Measurements from ENCODE around the gene GADD45B.

Gene GADD45B, protein sequence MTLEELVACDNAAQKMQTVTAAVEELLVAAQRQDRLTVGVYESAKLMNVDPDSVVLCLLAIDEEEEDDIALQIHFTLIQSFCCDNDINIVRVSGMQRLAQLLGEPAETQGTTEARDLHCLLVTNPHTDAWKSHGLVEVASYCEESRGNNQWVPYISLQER

DNA sequence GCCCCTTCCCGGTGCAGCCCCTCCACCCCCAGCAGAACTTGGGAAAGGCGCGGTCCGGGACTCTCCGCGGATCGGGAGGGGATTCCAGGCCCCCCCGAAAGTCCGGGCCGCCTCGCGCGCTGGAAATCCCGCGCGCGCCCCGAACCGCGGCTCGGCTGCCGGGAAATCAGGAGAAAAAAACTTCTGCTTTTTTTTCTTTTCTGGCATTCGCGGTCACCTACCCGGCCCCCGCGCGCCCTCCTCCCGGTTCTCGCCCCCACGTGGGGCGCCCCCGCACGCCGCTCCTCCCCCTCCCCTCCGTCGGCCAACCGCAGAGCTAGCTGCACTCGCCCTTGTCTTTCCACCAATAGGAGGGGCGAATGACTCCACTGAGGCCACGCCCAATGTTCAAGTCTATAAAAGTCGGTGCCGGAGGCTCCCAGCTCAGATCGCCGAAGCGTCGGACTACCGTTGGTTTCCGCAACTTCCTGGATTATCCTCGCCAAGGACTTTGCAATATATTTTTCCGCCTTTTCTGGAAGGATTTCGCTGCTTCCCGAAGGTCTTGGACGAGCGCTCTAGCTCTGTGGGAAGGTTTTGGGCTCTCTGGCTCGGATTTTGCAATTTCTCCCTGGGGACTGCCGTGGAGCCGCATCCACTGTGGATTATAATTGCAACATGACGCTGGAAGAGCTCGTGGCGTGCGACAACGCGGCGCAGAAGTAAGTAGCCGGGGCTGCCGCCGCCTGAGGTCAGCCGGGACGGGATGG lies at the start of gene GADD45B:
GADD45B (plus strand) TSS at position 426 of the 749 bp plus-strand sequence; CDS start at position 658, 232 bp downstream.
- peak; percentile 94 to 99 for DNase-seq (ENCODE audit: low spot score in 2 of 2)
- Histone ChIP-seq H3K27me3 (ENCODE audit: low read depth) (no peaks in the 10 kb centered on the region), H3K9me3 (no peaks in the 10 kb centered on the region), H3K4me3 (peak within 1 kb of the TSS; percentile 100), H3K36me3 (replicated peaks) (peaks cover 2% of the 10 kb centered on the region; the same call in 1 of the 2 replicates), H3K4me1 (peaks cover 11% of the 10 kb centered on the region)
- in situ Hi-C loops (cut with MboI; ENCODE audit: low sequenced_read_pairs), result loop anchor here (5.0 kb wide), 1 partner anchor 136 kb away; no protein-coding TSS in a partner anchor

DNA sequence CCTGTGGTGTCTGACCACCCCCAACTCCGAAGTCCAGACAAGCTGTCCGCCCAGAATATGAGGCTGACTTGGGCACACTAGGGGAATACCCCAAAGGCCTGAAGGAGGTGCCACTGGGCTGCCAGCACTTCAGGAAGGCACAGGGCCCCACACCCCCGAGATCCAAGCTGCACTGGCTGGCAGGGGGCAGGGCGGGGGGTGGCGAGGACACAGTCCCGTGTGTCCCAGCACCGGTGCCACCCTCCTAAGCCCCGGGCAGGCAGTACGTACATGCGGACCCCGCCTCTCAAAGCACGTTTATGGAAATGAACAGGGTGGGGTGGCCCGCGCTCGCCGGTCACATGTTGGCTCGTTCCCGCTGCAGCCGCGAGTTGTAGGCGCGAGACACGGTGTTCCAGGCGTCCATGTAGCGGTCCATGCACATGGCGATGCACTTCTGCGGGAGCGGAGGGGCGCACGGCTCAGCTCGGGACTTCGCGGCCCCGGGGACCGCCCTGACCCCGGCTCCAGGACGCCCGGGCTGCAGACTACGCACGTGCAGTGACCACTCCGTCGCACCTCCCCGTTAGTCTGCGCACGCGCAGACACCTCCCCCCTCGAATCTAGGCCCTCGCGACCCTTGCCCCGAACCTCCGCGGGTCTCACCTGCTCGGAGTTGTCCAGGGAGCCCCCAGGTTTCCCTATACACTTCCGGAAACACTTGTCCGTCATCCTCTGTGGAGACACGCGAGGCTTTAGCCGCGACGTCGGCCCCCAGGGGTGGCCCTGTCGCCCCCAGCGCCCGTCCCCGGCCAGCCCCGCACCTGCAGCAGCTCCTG lies 49.1 kb upstream of the GADD45B start:
- no peaks in the 10 kb centered on the region for H3K9me3 ChIP-seq
- H3K4me3 ChIP-seq, result peak overlapping the region; percentile 83
- DNase-seq (ENCODE audit: low spot score in 2 of 2), result peak; percentile 42 to 77
- H3K27me3 ChIP-seq (ENCODE audit: low read depth), result no peaks in the 10 kb centered on the region
- peaks cover 6% of the 10 kb centered on the region for H3K4me1 ChIP-seq
- in situ Hi-C loops (cut with MboI; ENCODE audit: low sequenced_read_pairs), result no loop called here
- H3K36me3 ChIP-seq (replicated peaks), result peaks cover 47% of the 10 kb centered on the region

DNA sequence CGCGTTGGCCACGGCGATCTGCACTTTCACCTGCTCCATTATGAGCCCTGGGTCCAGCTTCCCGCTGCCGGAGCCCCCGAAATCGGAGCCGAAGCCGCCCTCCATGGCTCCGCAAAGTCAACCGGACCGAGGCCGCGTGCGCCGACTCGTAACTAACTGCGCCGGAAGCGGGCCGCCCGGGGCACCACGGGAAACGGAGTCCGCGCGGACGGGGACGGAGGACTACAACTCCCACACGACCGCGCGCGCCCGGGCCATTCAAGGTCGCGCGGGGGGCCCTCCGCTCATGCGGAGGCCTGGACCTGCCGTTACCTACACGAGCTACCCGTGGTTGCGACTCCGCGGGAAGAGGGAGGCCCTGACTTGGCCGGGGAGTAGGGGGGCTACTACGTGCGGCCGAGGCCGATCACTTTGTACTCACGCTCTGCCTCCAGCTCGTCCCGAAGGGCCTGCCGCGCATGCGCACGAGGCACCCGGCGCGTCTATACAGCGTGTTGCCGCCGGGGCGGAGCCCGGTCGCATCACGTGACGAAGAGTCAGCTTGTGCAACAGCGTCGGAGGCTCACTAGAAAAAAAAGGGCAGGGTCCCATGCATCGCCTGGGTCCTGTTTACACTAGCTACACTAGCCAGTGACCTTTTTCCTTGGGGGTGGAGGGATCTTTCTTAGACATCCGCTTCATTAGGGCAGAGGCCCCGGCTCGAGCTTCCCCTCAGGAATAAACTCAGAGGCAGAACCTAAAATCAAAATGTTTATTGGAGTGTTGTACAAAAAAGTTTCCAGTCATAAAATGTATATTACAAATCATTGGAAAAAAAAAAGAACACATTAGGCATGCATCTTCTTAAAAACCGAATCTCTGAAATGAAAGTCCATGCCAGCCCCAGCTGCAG lies 48.3 kb upstream of the GADD45B start, which contains the start of gene TIMM13:
TIMM13 (minus strand) TSS at position 158 of the 892 bp plus-strand sequence; CDS start at position 105, 53 bp downstream.
- peak; percentile 97 for DNase-seq (ENCODE audit: low spot score in 2 of 2)
- Histone ChIP-seq H3K4me1 (peaks cover 6% of the 10 kb centered on the region), H3K9me3 (no peaks in the 10 kb centered on the region), H3K36me3 (replicated peaks) (peaks cover 50% of the 10 kb centered on the region), H3K4me3 (peak within 1 kb of the TSS; percentile 83), H3K27me3 (ENCODE audit: low read depth) (no peaks in the 10 kb centered on the region)
- in situ Hi-C loops (cut with MboI; ENCODE audit: low sequenced_read_pairs), result no loop called here

DNA sequence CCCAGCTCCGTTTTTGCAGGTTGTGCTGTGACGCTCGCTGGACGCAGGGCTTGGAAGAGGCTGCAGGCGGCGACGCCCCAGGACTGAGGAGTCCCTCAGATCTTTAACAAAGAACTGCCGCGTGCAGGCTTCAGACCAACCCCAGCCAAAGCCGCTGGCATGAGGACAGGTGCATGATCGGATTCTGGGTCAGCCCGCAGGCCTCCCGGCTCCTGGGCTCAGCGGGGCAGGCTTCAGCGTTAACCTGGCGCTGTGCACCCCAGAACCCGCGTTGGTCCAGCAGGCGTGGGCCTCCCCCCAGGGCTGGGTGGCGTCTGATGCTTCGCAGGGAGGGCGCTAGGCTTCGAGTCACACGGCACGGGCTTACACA lies 47.6 kb upstream of the GADD45B start:
- H3K4me1 ChIP-seq, result peaks cover 6% of the 10 kb centered on the region
- in situ Hi-C loops (cut with MboI; ENCODE audit: low sequenced_read_pairs), result no loop called here
- DNase-seq (ENCODE audit: low spot score in 2 of 2), result peak; percentile 28 to 52
- no peaks in the 10 kb centered on the region for H3K27me3 ChIP-seq (ENCODE audit: low read depth)
- H3K4me3 ChIP-seq, result peak overlapping the region; percentile 83; the same call in 1 of the 2 replicates
- no peaks in the 10 kb centered on the region for H3K9me3 ChIP-seq
- peaks cover 50% of the 10 kb centered on the region for H3K36me3 ChIP-seq (replicated peaks)

DNA sequence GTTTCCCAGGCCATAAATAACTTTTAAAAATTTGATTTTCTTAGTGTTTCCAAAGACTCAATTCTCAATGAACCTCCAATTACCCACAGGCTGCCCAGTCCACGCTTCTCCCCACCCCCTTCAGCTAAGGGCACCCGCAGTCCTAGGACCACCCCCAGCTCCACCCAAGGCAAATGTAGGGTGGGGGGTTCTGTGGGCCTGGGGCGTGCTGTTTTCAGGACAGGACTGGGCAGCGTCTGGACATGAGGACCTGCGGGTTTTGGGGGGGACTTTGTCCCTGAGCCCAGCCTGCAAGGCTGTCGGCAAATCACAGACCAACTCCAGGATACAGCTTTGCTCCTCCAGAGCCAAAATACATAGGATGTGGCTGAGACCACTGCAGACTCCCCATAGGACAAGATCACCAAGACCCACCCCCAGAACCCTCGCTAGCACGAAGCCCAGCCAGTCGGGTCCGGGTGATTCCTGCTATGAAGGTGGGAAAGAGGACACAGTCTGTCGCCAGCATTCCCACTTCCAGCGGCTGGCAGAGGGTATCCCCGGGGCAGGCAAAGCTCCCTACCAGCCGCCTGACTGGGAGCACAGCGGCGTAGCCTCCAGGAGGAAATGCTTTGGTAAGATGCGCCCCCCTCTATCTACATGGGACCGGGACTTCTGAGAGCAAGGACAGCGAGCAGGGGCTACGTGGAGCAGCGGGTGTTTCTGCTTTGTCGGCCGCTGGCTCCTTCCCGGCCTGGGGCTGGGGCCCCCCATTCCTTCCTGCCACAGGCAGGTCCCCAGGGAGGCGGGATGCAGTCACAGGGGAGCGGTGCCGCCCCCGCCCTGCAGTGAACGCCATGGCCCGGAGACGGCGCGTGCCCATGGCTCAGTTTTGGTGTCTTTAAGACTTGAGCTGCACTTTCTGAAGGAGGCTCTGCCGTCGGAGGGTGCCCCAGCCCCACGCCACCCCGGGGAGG lies 46.9 kb upstream of the GADD45B start:
- H3K36me3 ChIP-seq (replicated peaks), result peaks cover 48% of the 10 kb centered on the region
- H3K27me3 ChIP-seq (ENCODE audit: low read depth), result no peaks in the 10 kb centered on the region
- no peak overlapping the region for H3K4me3 ChIP-seq
- no peak for DNase-seq (ENCODE audit: low spot score in 2 of 2)
- no peaks in the 10 kb centered on the region for H3K9me3 ChIP-seq
- in situ Hi-C loops (cut with MboI; ENCODE audit: low sequenced_read_pairs), result no loop called here
- H3K4me1 ChIP-seq, result peaks cover 6% of the 10 kb centered on the region

DNA sequence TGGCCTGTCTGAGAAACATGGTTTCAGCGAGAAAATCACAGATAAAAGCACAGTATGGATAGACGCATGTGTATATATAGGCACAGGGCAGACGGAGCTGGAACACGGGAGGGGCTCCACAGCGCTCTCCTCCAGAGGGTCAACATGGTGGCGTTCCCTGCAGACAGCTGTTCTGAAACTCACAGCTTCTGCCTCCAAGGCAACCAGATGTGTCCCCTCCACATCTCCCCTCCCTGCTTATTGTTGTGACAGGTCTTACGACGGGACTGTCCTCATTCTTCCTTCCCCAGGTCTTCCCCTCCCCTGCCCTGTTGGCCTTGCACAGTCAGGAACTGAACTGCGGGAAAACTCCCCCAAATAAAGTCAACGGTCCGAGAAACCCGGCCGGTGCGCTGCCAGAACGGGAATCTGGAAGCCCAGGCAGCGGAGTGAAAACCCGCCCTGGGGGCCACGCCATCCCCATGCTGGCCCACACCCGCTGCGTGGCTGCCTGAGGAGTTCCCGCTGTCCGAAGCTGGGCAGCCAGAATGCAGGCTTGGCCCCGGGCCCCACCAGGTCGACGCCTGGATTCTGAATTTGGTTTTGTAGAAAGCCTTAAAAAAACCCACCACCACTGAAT lies 45.9 kb upstream of the GADD45B start:
- H3K36me3 ChIP-seq (replicated peaks), result peaks cover 56% of the 10 kb centered on the region

DNA sequence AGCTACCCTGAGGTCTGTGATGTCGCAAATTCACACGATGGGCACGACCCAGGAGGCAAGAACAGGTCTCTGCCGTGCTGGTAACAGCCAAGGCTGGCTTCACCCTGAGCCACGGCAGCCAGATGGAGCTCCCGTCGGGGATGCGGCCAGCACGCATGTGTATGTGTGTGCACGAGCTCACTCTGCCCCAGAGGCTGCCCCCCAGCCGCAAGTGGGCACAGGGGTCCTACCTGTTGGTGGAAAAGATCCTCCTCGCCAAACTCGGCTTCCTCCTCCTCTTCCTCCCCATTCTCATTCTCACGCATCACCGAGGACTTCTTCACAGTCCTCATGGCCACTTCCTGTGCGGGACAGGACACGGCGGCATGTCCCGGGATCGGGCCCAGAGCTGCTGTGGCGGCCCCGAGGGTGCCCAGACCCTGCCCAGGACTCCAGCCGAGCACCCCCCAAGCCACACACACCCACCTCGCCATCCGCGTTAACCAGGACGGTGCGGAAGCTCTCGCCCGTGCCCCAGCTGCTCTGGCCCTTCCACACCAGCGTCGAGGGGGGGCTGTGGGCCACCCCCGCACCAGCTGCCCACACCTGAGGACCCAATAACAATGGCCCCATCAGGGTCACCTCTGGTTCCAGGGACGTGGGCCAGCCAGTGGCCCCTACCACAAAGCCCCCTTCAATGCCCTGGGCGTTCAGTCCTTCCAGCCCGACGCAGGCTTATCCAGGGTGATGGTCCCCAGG lies 44.4 kb upstream of the GADD45B start:
- H3K9me3 ChIP-seq, result no peaks in the 10 kb centered on the region
- in situ Hi-C loops (cut with MboI; ENCODE audit: low sequenced_read_pairs), result no loop called here
- peaks cover 4% of the 10 kb centered on the region for H3K4me1 ChIP-seq
- no peaks in the 10 kb centered on the region for H3K27me3 ChIP-seq (ENCODE audit: low read depth)
- DNase-seq (ENCODE audit: low spot score in 2 of 2), result no peak
- H3K4me3 ChIP-seq, result no peak overlapping the region
- peaks cover 54% of the 10 kb centered on the region for H3K36me3 ChIP-seq (replicated peaks)

More for the DNA sequence above, 45.9 kb upstream of the GADD45B start:
- Histone ChIP-seq H3K9me3 (no peaks in the 10 kb centered on the region), H3K27me3 (ENCODE audit: low read depth) (no peaks in the 10 kb centered on the region), H3K4me3 (no peak overlapping the region), H3K4me1 (peaks cover 6% of the 10 kb centered on the region)
- no peak for DNase-seq (ENCODE audit: low spot score in 2 of 2)
- in situ Hi-C loops (cut with MboI; ENCODE audit: low sequenced_read_pairs), result no loop called here

DNA sequence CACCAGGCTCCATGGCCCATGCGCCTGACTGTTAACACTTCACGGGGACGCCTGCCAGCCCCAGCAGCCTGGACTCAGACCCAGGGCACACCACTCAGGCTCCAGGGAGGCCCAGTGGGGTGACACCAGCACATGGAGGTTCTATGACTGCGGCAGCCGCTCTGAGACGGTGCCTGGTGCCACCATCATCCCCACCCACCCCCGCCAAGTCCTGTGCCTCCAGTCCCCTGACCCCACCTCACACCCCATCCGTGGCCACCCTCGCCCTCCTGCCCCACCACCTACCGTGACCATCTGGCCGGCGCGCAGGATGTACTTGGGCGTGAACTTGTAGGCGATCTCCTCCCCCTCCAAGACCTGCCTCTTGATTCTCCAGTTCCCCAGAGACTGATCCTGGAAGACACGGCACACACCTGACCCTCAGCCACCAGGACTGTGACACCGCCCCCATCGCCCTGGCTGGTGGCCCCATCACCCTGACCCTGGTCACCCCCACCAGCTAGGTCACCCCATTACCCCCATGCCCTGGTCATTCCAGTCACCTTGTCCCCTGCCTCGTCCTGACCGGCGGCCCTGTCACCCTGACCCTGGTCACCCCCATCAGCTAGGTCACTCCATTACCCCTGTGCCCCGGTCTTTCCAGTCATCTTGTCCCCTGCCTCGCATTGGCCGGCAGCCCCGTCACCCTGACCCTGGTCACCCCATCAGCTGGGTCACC lies 43.6 kb upstream of the GADD45B start:
- peaks cover 50% of the 10 kb centered on the region for H3K36me3 ChIP-seq (replicated peaks)
- no peaks in the 10 kb centered on the region for H3K9me3 ChIP-seq
- in situ Hi-C loops (cut with MboI; ENCODE audit: low sequenced_read_pairs), result no loop called here
- H3K4me1 ChIP-seq, result peaks cover 4% of the 10 kb centered on the region
- H3K27me3 ChIP-seq (ENCODE audit: low read depth), result no peaks in the 10 kb centered on the region
- DNase-seq (ENCODE audit: low spot score in 2 of 2), result no peak
- no peak overlapping the region for H3K4me3 ChIP-seq

DNA sequence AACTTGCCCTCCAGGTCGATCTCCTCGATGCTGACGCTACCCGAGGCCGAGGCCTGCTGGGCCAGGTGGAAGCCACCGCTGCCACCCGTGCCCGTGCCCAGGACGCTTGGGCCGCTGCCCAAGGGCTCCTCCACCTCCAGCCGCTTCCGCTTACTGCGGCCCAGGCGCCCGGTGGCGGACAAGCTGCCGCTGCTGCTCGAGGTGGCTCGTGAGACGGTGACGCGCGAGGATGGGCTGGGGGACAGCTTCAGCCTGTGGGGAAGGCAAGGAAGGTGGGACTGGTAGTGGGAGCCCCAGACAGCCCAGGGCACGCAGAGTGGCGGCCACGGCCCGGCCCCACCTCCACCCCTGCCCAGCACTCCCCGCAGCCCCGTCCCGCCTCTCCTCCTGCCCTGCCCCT lies 42.1 kb upstream of the GADD45B start:
- no peak for DNase-seq (ENCODE audit: low spot score in 2 of 2)
- H3K36me3 ChIP-seq (replicated peaks), result peaks cover 61% of the 10 kb centered on the region
- in situ Hi-C loops (cut with MboI; ENCODE audit: low sequenced_read_pairs), result no loop called here

DNA sequence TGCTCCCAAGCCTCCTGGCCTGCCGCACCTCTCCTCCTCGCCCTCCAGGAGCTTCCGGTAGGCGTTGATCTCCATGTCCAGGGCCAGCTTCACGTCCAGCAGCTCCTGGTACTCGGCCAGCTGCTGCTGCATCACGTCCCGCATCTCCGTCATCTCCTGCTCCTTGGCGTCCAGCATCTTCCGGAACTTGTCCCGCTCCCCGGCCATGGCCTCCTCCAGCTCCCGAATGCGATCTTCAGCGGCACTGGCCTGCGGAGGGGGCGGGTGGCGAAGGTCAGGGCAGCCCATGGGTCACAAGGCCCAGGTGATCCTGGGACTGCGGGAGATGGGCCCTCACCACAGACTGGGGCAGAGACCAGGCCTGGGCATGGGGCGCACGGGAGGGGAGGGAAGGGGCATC lies 41.7 kb upstream of the GADD45B start:
- peaks cover 61% of the 10 kb centered on the region for H3K36me3 ChIP-seq (replicated peaks)
- no peaks in the 10 kb centered on the region for H3K9me3 ChIP-seq
- no peak for DNase-seq (ENCODE audit: low spot score in 2 of 2)
- H3K4me1 ChIP-seq, result no peaks in the 10 kb centered on the region
- H3K4me3 ChIP-seq, result no peak overlapping the region
- no peaks in the 10 kb centered on the region for H3K27me3 ChIP-seq (ENCODE audit: low read depth)
- in situ Hi-C loops (cut with MboI; ENCODE audit: low sequenced_read_pairs), result no loop called here

More for the DNA sequence above, 42.1 kb upstream of the GADD45B start:
- Histone ChIP-seq H3K4me1 (no peaks in the 10 kb centered on the region), H3K4me3 (no peak overlapping the region), H3K9me3 (no peaks in the 10 kb centered on the region), H3K27me3 (ENCODE audit: low read depth) (no peaks in the 10 kb centered on the region)

DNA sequence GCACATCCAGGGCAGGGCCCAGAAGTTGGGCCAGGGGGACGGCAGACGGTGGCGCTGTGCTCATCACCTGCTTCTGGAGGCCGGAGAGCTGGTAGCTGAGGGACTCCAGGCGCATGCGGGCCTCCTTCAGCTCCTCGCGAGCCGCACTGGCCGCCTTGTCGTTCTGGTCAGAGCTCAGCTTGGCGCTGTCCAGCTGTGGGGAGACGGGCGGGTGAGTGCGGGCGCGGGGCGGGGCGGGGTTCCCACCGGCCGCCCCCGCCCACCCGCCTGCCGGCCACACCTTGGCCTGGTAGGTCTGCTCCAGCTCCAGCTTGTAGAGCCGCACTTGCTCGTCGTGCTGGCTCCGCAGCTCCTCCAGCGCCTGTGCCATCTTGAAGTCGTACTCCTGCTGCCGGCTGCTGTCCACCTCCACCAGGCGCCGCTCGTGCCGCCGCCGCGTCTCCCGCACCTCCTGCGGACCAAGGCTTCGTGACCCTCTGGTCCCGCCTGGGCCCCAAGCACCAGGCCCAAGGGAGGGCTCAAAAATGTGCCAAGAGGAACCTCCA lies 41.1 kb upstream of the GADD45B start:
- H3K9me3 ChIP-seq, result no peaks in the 10 kb centered on the region
- no peak overlapping the region for H3K4me3 ChIP-seq
- no peaks in the 10 kb centered on the region for H3K27me3 ChIP-seq (ENCODE audit: low read depth)
- in situ Hi-C loops (cut with MboI; ENCODE audit: low sequenced_read_pairs), result no loop called here
- H3K36me3 ChIP-seq (replicated peaks), result peaks cover 58% of the 10 kb centered on the region
- no peak for DNase-seq (ENCODE audit: low spot score in 2 of 2)
- no peaks in the 10 kb centered on the region for H3K4me1 ChIP-seq

Measured in HAP-1 (cell line).